Pancreas (tissue), 10 donors: ENCODE results near the gene KIAA1671. TPM values are rescaled to one million over a fixed set of nuclear protein-coding genes. Genes with fewer than 3 reads are reported as not detected.
A peak's percentile ranks its signal among the peaks of the same experiment; 100 is the strongest.

Experiments
- ATAC-seq, 4 donors: fragments of 200-7000 bp; cut with Tn5 transposase; one replicate each; pipeline versions ENCODE4 v1.8.0 to v1.9.1; 2020; ENCODE audit warnings: mild to moderate bottlenecking in 4 of 4, moderate library complexity in 4 of 4
- DNase-seq, 6 donors: peaks; one replicate each; pipeline ENCODE4 v3.0.0-alpha.2; 2020
- FAIRE-seq: peaks from 2 replicates; lab custom pipeline; 2012; peaks lifted over from hg19 to GRCh38; lab: Jason Lieb, UNC
- H3K27ac ChIP-seq, 4 donors: fragments of 200-600 bp; sonication (generic); 1 replicate in 3 of 4; 2 replicates in 1 of 4; pipeline versions ENCODE4 v1.5.0 to v1.8.0; 2020
- H3K27me3 ChIP-seq, 4 donors: fragments of 200-600 bp; one replicate each; pipeline ENCODE4 v1.8.0; 2021
- H3K36me3 ChIP-seq, 3 donors: fragments of 200-600 bp; sonication (generic) in 1 of 3; one replicate each; pipeline versions ENCODE4 v1.5.0 to v1.8.0; 2020 to 2021
- H3K4me1 ChIP-seq, 3 donors: fragments of 200-600 bp; one replicate each; pipeline ENCODE4 v1.8.0; 2021
- H3K4me3 ChIP-seq, 4 donors: fragments of 200-600 bp; sonication (generic) in 2 of 4; one replicate each; pipeline versions ENCODE4 v1.5.0 to v1.8.0; 2020 to 2021
- H3K9me3 ChIP-seq, 4 donors: fragments of 200-600 bp; one replicate each; pipeline ENCODE4 v1.8.0; 2021
- CTCF ChIP-seq, 4 donors: fragments of 200-600 bp; sonication (generic) in 3 of 4; IDR thresholded peaks; one replicate each; pipeline versions ENCODE4 v1.5.0 to v1.8.0; 2021; ENCODE audit warnings: antibody characterized with exemption in 4 of 4
- WGBS, 2 donors: extraction: QIAGEN DNeasy Blood & Tissue Kit; methylation state at CpG; one replicate each; pipeline ENCODE4 v1.1.7; 2013; 5-methylcytosine and 5-hydroxymethylcytosine counted together
- intact Hi-C, 3 donors: fragments of 100-400 bp; cut with DNase I; formaldehyde crosslinking; loops; one replicate each; pipeline versions ENCODE4 v1.11.1 to v1.14.2; 2022
- polyA plus RNA-seq, 2 donors: library from polyadenylated mRNA; stranded (reverse); fragments of 200-250 nt; gene quantifications; one replicate each; pipeline ENCODE4 v1.2.3, GENCODE V29; 2013
- total RNA-seq, 6 donors: library from RNA; stranded (reverse); fragmentation: NEBNext Ultra II Directional in 4 of 6; extraction: Animal tissue kit (Norgen Biotek cat#: 25700) in 4 of 6; gene quantifications; one replicate each; pipeline versions ENCODE4 v1.2.1 to v1.2.4, GENCODE V29; 2021 to 2023
- donor health status: healthy with polysubstance abuse.
- donor health status: DM: no; HTN: no; CAD: no; lungs with moderate emphysema.
- donor health status: DM: no; HTN: no; CAD: no.
- donor health status: control.
- donor health status: control.
- donor health status: Bipolar disorder and iron deficiency.
- donor health status: DM: yes; HTN: yes; CAD: no.
- donor health status: DM: no; HTN: no; CAD: no.
- donor health status: DM: no; HTN: no; CAD: no.
- donor health status: DM: yes; HTN: yes; CAD: no.

The KIAA1671 gene
- total and polyA plus RNA-seq, 8 donors, result 8.3 to 28.8 (median 19.0) TPM

DNA sequence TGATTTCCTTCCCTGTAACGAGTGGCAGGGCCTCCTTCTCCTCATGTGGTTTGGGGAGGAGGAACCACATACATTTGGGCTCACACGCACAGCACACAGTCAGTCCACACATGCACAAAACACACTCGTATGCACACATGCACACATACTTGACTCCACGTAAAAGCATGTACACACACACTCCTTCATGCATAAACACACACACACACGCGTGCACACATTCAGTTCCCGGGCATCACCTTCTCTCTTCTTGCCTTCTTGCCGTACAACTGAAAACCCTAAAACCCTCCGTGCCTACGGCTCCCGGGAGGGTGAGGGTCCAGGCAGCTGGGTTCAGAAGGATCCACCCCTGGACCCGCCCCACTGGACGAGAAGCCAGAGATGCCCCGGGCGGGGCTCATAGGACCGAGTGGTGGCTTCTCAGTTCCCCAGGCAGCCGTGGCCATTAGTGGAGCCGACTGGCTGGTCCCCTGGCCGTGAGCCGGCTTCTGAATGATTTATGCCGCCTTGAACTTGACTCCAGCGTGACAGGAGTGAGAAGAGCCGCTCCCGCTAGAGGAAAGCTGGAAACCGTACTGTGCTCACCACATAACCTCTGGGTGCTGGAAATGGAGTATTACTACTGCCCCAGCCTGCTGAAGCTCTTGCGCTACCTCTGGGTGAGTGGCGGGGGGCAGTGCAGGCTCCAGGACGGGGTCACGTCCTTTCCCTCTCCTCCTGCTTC, 117.4 kb downstream of the KIAA1671 start:
- Histone ChIP-seq H3K9me3 (no peaks in the 10 kb centered on the region), H3K4me1 (no peaks in the 10 kb centered on the region), H3K4me3 (no peak overlapping the region), H3K27me3 (no peaks in the 10 kb centered on the region), H3K27ac (no peak overlapping the region), H3K36me3 (no peaks in the 10 kb centered on the region)
- TF ChIP-seq CTCF (IDR thresholded peaks at IDR 0.05), result no peak
- FAIRE-seq (no peak), DNase-seq (no peak), ATAC-seq (peak in 1 of 4 donors; percentile 14)
- WGBS, 2 donors, result 70 to 76% methylated on average over 29 of the region's 29 CpGs
- intact Hi-C loops, result loop anchor here in 1 of 3 donors (10.0 kb wide), 1 partner anchor 305 kb away; no protein-coding TSS in a partner anchor

DNA sequence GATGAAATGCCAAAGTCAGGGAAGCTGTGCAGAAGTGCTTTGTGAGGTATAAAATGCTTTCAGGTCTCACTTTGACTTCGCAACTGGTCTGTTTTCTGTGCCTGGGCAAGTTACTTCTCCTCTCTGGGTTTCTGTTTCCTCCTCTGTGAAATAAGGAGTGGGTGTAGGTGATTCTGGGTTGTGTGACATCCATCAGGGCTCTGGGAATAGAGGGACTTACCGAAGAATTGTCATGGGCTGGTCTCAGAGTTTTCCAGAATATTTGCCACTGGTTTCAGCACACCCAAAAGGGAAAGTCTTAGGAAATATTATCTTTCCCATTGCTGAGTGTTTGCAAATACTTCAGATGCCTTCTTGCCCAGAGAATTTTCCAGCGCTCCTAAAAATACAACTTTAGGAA, 118.4 kb downstream of the KIAA1671 start:
- Histone ChIP-seq H3K4me1 (no peaks in the 10 kb centered on the region), H3K36me3 (no peaks in the 10 kb centered on the region), H3K27me3 (no peaks in the 10 kb centered on the region), H3K4me3 (no peak overlapping the region), H3K9me3 (no peaks in the 10 kb centered on the region), H3K27ac (no peak overlapping the region)
- WGBS, 2 donors, result 74 to 94% methylated on average over 3 of the region's 3 CpGs
- intact Hi-C loops, result no loop called here
- TF ChIP-seq CTCF (IDR thresholded peaks at IDR 0.05), result no peak
- ATAC-seq (no peak), DNase-seq (no peak), FAIRE-seq (no peak)

GRCh38 chr22:25071720-25072119, 119.2 kb downstream of the KIAA1671 start:
- no peak for FAIRE-seq
- DNase-seq, result no peak
- H3K4me3 ChIP-seq, result no peak overlapping the region
- H3K27ac ChIP-seq, result no peak overlapping the region
- H3K4me1 ChIP-seq, result no peaks in the 10 kb centered on the region
- ATAC-seq, result no peak
- H3K9me3 ChIP-seq, result no peaks in the 10 kb centered on the region
- intact Hi-C loops, result no loop called here
- no peaks in the 10 kb centered on the region for H3K27me3 ChIP-seq
- no peaks in the 10 kb centered on the region for H3K36me3 ChIP-seq
- 91 to 96% methylated on average over 6 of the region's 6 CpGs for WGBS, 2 donors
- TF ChIP-seq CTCF (IDR thresholded peaks at IDR 0.05), result no peak

GRCh38 chr22:25072406-25072805, 119.9 kb downstream of the KIAA1671 start:
- no peak for TF ChIP-seq CTCF (IDR thresholded peaks at IDR 0.05)
- no peaks in the 10 kb centered on the region for H3K9me3 ChIP-seq
- WGBS, 2 donors, result 82 to 85% methylated on average over 7 of the region's 7 CpGs
- FAIRE-seq, result no peak
- H3K36me3 ChIP-seq, result no peaks in the 10 kb centered on the region
- H3K27ac ChIP-seq, result no peak overlapping the region
- H3K4me3 ChIP-seq, result no peak overlapping the region
- no peak for ATAC-seq
- H3K4me1 ChIP-seq, result no peaks in the 10 kb centered on the region
- intact Hi-C loops, result no loop called here
- H3K27me3 ChIP-seq, result no peaks in the 10 kb centered on the region
- DNase-seq, result no peak

DNA sequence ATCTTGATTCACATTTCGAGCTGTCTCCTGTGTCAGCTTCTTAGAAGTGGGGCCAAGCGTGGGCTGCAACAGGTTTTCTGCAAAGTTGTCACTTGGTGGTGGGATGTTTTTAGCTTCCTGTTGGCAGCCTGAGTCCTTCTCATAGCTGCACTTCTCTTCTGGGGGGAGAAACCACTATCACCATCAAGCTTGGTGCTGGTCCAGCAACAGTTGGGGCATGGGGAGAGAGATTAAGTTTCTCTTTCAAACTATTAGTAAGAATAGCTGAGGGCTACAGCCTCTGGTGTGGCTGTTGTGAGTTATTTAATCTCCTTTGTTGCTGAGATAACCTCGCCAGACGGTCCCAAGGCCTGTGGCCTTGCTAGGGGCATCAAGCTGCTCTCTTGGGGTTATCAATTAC, 123.8 kb downstream of the KIAA1671 start:
- ATAC-seq (no peak), DNase-seq (no peak), FAIRE-seq (no peak)
- 65 to 79% methylated on average over 4 of the region's 4 CpGs for WGBS, 2 donors
- Histone ChIP-seq H3K9me3 (no peaks in the 10 kb centered on the region), H3K36me3 (no peaks in the 10 kb centered on the region), H3K27me3 (no peaks in the 10 kb centered on the region), H3K4me1 (no peaks in the 10 kb centered on the region), H3K4me3 (no peak overlapping the region), H3K27ac (no peak overlapping the region)
- no peak for TF ChIP-seq CTCF (IDR thresholded peaks at IDR 0.05)
- intact Hi-C loops, result no loop called here
